Islet precursor cell (in vitro differentiated cells): ENCODE data around the gene MGLL.

Source experiments
- DNase-seq: peaks from one replicate; pipeline ENCODE4 v3.0.0-alpha.2; 2018

MGLL gene

GRCh38 chr3:127646501-127647046 lies 175.7 kb downstream of the MGLL start:
- no peak for DNase-seq

- no peak for DNase-seq
Observed at GRCh38 chr3:127645371-127646015, 176.8 kb downstream of the MGLL start.

- no peak for DNase-seq
Observed at GRCh38 chr3:127644641-127645370, 177.5 kb downstream of the MGLL start.

- DNase-seq = no peak
Observed at GRCh38 chr3:127640042-127640355, 182.3 kb downstream of the MGLL start.

GRCh38 chr3:127639173-127640041 lies 182.9 kb downstream of the MGLL start:
- DNase-seq = peak; percentile 92
